GM12865 (cell line): Measurements from ENCODE around the gene RUFY4.
"Not testable (repeated sequence)": the region's sequence is repeated elsewhere in the genome, so short reads cannot be mapped to it uniquely, and the experiment has no call there.

Source experiments
- DNase-seq: peaks from one replicate; pipeline ENCODE4 v3.0.0; 2010; ENCODE audit warnings: low read depth
- H3K4me3 ChIP-seq: 2 replicates; pipeline ENCODE4 v1.5.1; 2011; ENCODE audit warnings: mild to moderate bottlenecking, low read depth, low read length, control low read depth
- TF ChIP-seq, protein P1 (sequence below): IDR thresholded peaks from 2 replicates; pipeline ENCODE4 v1.5.1; 2011; ENCODE audit warnings: low read length, control low read depth, low read depth, inconsistent platforms; ENCODE audit not compliant: insufficient read depth; ENCODE audit errors: missing control alignments

The RUFY4 gene

DNA sequence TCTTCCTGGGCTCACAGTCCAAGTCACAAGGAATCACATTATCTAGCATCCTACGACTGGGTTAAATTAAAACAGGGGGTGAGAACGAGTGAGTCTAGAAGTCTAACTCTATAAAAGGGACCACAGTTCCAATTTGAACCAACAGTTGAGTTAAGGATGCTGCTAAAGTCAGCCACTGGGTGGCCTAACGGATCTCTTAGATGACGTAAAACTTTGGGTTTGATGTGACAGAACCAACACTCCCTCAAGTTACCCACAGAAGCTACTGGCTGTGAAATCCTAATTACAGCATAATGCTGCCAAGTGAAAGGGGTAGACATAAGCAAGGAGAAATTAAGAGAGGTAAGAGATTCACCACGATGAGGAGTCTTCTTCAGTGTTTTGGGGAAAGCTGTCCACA, 32.7 kb upstream of the RUFY4 start:
- H3K4me3 ChIP-seq = no peak overlapping the region
- peak; percentile 27 for DNase-seq
- TF ChIP-seq, protein P1, sequence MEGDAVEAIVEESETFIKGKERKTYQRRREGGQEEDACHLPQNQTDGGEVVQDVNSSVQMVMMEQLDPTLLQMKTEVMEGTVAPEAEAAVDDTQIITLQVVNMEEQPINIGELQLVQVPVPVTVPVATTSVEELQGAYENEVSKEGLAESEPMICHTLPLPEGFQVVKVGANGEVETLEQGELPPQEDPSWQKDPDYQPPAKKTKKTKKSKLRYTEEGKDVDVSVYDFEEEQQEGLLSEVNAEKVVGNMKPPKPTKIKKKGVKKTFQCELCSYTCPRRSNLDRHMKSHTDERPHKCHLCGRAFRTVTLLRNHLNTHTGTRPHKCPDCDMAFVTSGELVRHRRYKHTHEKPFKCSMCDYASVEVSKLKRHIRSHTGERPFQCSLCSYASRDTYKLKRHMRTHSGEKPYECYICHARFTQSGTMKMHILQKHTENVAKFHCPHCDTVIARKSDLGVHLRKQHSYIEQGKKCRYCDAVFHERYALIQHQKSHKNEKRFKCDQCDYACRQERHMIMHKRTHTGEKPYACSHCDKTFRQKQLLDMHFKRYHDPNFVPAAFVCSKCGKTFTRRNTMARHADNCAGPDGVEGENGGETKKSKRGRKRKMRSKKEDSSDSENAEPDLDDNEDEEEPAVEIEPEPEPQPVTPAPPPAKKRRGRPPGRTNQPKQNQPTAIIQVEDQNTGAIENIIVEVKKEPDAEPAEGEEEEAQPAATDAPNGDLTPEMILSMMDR = no peak

DNA sequence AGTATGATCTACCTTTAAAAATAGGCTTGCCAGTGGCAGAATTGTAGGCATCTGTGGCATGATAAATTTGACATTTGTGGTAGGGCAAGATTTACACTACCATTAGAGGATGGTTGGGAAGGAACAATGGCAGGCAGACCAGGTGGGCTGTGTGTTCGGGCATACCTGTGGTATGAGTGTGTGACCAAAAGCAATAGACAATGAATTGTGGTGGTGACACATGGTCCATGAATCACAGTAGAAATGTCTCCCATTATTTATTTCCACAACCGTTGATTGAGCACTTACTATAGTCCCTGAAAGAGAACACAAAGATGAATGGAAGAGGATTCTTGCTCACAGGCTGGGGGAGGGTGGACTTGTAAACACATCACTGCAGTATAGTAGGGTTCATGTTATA, 29.9 kb upstream of the RUFY4 start:
- TF ChIP-seq, protein P1 = no peak
- H3K4me3 ChIP-seq = no peak overlapping the region
- DNase-seq = no peak

DNA sequence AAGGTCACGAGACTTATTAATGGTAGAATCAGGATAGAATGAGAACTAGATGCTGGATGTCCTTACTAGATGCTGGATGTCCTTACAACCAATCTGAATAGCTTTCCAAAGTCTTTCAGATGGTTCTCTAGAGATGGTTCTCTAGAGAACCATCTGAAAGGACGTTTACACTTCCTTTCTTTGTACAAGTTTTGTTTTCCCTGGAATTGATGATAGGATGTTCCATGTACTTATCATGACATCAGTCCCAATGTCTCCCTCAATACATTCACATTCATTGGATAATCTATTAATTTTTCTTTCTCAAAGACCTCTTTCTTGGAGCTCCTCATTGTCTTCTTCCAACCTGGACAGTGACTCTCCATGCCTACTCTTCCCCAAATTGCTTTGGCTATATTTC, 28.2 kb upstream of the RUFY4 start:
- H3K4me3 ChIP-seq = no peak overlapping the region
- no peak for DNase-seq
- TF ChIP-seq, protein P1 = no peak

DNA sequence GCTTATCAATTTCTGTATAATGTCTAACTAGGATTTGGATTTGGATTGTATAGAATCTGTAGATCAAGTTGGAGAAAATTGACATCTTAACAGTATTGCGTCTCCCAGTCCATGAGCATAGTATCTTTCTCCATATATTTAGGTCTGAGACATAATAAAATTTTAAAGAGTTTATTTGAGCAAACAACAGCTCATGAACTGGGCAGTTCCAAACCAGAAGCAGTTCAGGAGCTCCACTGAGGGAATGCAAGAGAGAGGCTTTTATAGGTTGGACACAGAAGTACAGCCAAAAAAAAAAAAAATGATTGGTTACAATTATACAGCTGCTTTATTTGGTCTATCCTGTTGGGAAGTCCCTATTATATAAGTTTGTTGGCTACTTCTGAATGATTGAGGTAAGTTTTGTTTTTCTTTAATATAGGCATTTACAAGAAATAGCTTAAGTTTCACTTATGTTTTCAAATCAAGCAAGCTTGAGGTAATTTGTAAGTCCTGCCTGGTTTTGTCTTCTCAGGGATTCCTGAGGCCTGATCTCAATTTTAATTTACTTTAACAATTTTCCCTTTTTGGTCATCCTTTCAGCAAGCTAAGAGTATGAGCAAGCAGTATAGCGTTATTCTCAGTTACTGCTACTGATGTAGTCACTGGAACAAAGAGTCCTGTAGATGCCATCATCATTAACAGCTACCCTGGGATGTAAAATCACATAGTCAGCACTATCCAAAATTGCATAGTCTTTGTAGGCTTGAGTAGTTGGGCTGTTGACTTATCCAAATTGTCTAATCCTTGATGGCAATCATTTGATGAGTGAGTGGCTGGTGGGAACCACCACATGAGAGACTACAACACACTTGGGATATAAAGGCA, 27.5 kb upstream of the RUFY4 start:
- TF ChIP-seq, protein P1 = no peak
- H3K4me3 ChIP-seq = no peak overlapping the region
- DNase-seq = peak; percentile 41

DNA sequence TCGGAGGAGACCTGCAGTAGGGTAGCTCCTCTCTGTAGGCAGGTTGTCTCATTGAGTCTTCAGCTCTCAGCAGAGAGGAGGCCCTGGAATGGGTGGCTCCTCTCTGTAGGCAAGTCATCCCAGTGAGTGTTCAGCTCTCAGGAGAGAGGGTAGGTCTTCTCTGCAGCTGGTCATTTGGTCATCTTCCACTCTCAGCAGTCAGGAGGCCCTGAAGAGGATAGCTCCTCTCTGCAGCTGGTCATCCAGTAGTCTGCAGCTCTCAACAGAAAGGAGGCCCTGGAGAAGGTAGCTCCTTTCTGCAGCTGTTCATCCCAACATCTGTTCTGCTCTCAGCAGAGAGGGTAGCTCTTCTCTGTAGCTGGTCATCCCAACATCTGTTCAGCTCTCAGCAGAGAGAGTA, 26.0 kb upstream of the RUFY4 start:
- DNase-seq = no peak
- TF ChIP-seq, protein P1 = no peak
- no peak overlapping the region for H3K4me3 ChIP-seq

DNA sequence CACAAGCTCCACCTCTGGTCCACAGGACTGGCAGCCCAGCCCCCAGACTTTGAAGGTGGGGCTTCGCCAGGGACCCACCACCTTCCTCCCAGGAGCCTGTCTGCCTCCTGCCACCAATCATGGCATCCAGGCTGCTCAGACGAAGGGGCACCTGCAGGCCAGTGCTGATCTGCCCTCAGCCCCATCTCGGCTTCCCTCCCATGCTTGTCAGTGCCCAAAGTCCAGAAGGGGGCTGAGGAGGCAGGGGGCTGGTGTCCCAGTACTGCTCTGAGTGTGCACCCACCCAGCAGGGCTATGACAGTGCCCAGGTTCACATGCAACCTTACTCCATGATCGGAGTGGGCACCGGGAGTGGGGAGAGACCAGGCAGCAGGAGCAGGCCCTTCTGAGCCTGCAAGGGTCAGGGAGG, 25.3 kb upstream of the RUFY4 start:
- DNase-seq = no peak
- H3K4me3 ChIP-seq = no peak overlapping the region
- TF ChIP-seq, protein P1 = no peak

DNA sequence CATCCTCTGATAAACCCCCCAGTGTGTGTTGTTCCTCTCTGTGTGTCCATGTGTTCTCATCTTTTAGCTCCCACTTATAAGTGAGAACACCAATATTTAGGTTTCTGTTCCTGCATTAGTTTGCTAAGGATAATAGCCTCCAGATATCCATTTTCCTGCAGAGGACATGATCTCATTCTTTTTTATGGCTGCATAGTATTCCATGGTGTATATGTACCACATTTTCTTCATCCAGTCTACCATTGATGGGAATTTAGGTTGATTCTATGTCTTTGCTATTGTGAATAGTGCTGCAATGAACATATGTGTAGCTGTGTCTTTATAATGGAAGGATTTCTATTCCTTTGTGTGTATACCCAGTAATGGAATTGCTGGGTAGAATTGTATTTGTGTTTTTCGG, 24.5 kb upstream of the RUFY4 start:
- not testable (repeated sequence) for H3K4me3 ChIP-seq, DNase-seq
